ENCODE measurements around the gene CDH23.

The CDH23 gene

GRCh38 chr10:71812913-71813590 lies 416.3 kb downstream of the CDH23 start:
- TF ChIP-seq CTCF (IDR thresholded peaks at IDR 0.05; ENCODE audit: low read depth, low read length, missing control alignments), result no peak
- H3K4me3 ChIP-seq (ENCODE audit: low read depth, low read length), result no peak overlapping the region
- in situ Hi-C loops (cut with HindIII; ENCODE audit: low sequenced_read_pairs), result no loop called here
- no peak for DNase-seq (ENCODE audit: low read depth)

- no peak overlapping the region for H3K4me3 ChIP-seq (ENCODE audit: low read depth, low read length)
- DNase-seq (ENCODE audit: low read depth), result no peak
- TF ChIP-seq CTCF (IDR thresholded peaks at IDR 0.05; ENCODE audit: low read depth, low read length, missing control alignments), result peak; percentile 2
- in situ Hi-C loops (cut with HindIII; ENCODE audit: low sequenced_read_pairs), result no loop called here
These were observed 418.2 kb downstream of the CDH23 start for GRCh38 chr10:71814922-71815411.

GRCh38 chr10:71815515-71816130 lies 418.9 kb downstream of the CDH23 start:
- no peak overlapping the region for H3K4me3 ChIP-seq (ENCODE audit: low read depth, low read length)
- no peak for TF ChIP-seq CTCF (IDR thresholded peaks at IDR 0.05; ENCODE audit: low read depth, low read length, missing control alignments)
- no peak for DNase-seq (ENCODE audit: low read depth)
- in situ Hi-C loops (cut with HindIII; ENCODE audit: low sequenced_read_pairs), result no loop called here

GRCh38 chr10:71816421-71816851 lies 419.7 kb downstream of the CDH23 start:
- no peak for TF ChIP-seq CTCF (IDR thresholded peaks at IDR 0.05; ENCODE audit: low read depth, low read length, missing control alignments)
- no peak for DNase-seq (ENCODE audit: low read depth)
- H3K4me3 ChIP-seq (ENCODE audit: low read depth, low read length), result no peak overlapping the region
- in situ Hi-C loops (cut with HindIII; ENCODE audit: low sequenced_read_pairs), result no loop called here

GRCh38 chr10:71816936-71817618 lies 420.4 kb downstream of the CDH23 start:
- no peak for TF ChIP-seq CTCF (IDR thresholded peaks at IDR 0.05; ENCODE audit: low read depth, low read length, missing control alignments)
- in situ Hi-C loops (cut with HindIII; ENCODE audit: low sequenced_read_pairs), result no loop called here
- H3K4me3 ChIP-seq (ENCODE audit: low read depth, low read length), result no peak overlapping the region
- no peak for DNase-seq (ENCODE audit: low read depth)

GRCh38 chr10:71817831-71818655 lies 421.3 kb downstream of the CDH23 start:
- DNase-seq (ENCODE audit: low read depth), result no peak
- H3K4me3 ChIP-seq (ENCODE audit: low read depth, low read length), result no peak overlapping the region
- no peak for TF ChIP-seq CTCF (IDR thresholded peaks at IDR 0.05; ENCODE audit: low read depth, low read length, missing control alignments)
- in situ Hi-C loops (cut with HindIII; ENCODE audit: low sequenced_read_pairs), result no loop called here

Measured in astrocyte of the cerebellum (primary cell).